Liver (tissue), 3 donors: ENCODE results near the gene KAZN.

Experiments used
- CTCF ChIP-seq: fragments of 150-350 bp; IDR thresholded peaks from 2 replicates; pipeline ENCODE4 v1.5.1; 2017; ENCODE audit warnings: improper control_type of control experiment, low read depth, low read length; ENCODE audit not compliant: missing input control
- SP1 ChIP-seq: IDR thresholded peaks from 2 replicates; pipeline ENCODE4 v1.6.1; 2018; ENCODE audit warnings: antibody characterized with exemption, mild to moderate bottlenecking
- TAF1 ChIP-seq: conservative IDR thresholded peaks from 2 replicates; pipeline ENCODE4 v1.6.1; 2016; ENCODE audit warnings: antibody characterized with exemption, mild to moderate bottlenecking
- donor health status: healthy.
- donor health status: healthy.

GRCh38 chr1:15148475-15148874 lies 550.0 kb downstream of the KAZN start:
- TF ChIP-seq TAF1 (no peak), CTCF (no peak), SP1 (no peak)
